Stimulated activated CD8-positive, alpha-beta memory T cell treated with anti-CD3 and anti-CD28 coated beads, Interleukin-12 subunit alpha, Interleukin-12 subunit beta, amount 100 ng/mL, for 24 hours (primary cell): ENCODE measurements around the gene FBRSL1.

Source experiments
- DNase-seq: peaks from one replicate; pipeline ENCODE4 v3.0.0-alpha.2; 2020; ENCODE audit errors: extremely low read depth

Gene FBRSL1

DNA sequence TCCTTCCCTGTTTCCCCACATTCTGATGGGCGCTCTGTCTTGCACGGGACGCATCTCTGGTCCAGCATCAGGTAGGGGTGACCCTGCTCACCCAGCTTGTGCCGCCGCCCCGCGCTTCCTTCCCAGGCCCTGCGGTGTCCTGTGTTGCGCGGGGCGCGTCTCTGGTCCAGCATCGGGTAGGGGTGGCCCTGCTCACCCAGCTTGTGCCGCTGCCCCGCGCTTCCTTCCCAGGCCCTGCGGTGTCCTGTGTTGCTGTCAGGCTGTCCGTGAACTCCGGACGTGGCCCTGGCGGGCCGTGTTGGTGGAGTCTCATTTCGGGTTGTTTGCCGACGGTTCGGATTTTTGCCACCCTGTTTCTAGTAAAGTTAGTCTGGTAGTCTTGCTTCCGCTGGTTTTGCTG lies 6.8 kb downstream of the FBRSL1 start:
- no peak for DNase-seq

DNA sequence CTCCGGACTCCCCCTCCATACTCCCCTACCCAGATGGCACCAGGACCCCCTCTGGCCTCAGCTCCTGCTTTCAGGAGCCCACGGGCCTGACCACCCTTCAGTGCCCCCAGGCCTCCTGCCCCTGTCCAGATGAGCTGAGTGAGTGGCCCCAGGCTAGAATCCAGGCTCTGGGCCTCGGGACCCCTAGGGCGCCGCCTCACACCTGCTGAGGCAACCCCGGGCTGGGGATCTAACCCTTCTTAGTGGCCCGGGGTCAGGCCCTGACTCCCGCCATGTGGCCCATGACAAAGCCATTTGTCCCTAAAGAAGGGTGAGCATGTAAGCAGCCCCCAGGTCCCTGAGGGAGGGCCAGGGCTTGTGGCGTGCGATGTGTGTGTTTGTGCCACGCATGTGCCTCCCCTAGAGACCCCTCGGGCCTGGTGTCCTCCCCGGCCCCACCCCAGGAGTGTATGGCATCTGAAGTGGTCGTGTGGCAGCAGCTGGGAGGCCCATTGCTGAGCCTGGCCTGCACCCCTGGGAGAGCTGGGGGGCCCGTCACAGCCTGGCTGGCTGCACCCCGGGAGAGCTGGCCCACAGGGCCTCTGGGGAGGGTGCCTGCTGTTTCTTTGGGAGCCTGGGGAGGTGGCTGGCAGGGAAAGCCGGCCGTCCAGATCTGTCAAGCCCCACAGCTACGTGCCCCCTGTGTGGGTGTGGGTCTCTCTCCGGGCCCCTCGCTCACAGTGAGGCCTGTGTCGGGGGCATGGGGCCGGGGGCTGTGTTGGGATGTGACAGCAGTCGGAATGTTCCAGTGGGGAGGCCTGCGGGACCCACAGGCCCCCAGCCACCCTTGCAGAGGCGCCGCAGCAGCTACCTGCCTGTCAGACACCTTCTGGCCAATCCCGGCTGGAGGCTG lies 7.8 kb downstream of the FBRSL1 start:
- no peak for DNase-seq

DNA sequence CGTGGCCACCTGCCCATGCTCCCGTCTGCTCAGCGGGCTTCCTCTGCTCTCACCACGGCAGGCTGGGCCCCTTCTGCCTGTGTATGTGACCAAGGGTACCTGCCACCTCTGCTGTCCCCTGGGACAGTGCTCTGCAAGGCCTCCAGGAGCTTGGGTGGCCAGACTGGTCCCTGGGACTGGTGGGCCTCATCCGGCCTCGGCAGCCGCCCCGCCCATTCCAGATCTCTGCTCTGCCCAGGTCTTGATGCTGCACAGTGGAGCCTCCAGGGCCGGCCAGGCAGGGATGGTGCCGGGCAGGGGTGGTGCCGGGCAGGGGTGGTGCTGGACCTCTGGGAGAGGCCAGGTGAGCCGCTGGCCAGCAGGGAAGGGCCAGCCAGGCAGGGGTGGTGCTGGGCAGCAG lies 9.0 kb downstream of the FBRSL1 start:
- no peak for DNase-seq

DNA sequence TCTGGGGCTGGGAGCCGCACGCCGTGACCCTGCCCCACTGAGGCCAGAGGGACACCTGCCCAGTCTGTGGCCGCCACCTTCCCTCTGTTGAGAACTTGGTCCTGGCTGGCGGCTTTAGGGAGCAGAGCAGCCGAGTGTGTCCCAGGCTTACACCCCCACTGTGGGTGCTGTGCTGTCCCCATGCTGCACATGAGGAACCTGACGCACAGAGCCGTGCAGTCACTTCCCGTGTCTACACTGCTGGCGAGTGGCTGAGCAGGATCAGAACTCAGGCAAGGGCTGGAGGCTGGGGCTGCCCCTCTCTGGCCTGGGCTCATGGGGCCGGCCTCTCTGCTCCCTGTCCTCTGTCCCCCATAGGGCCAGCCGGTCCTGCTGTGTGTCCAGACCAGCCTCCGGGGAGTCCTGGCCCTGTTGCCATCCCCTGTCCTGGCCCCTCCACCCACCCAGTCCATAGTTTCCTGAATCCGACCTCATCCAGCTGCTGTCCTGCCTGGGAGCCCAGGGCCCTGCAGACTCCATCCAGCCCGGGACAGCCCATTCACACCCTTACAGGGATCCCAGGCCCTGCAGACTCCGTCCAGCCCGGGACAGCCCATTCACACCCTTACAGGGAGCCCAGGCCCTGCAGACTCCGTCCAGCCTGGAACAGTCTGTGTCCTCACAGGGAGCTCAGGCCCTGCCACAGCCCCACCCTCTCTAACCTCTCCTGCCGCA lies 10.3 kb downstream of the FBRSL1 start:
- no peak for DNase-seq

DNA sequence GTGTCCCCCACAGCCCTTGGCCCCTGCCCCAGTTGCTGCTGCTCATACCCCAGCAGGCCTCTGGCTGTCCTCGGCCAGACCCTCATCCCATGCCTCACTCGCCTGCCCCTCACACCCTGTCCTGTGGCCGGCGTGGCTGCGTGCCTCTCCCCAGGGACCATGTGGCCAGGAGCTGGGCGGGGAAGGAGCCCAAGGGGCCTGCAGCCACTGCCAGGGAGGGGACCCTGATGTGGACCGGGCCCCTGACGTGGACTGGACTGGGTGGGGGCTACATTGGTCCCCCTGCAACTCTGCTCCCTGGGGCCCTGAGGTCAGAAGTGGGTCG lies 10.9 kb downstream of the FBRSL1 start:
- no peak for DNase-seq

DNA sequence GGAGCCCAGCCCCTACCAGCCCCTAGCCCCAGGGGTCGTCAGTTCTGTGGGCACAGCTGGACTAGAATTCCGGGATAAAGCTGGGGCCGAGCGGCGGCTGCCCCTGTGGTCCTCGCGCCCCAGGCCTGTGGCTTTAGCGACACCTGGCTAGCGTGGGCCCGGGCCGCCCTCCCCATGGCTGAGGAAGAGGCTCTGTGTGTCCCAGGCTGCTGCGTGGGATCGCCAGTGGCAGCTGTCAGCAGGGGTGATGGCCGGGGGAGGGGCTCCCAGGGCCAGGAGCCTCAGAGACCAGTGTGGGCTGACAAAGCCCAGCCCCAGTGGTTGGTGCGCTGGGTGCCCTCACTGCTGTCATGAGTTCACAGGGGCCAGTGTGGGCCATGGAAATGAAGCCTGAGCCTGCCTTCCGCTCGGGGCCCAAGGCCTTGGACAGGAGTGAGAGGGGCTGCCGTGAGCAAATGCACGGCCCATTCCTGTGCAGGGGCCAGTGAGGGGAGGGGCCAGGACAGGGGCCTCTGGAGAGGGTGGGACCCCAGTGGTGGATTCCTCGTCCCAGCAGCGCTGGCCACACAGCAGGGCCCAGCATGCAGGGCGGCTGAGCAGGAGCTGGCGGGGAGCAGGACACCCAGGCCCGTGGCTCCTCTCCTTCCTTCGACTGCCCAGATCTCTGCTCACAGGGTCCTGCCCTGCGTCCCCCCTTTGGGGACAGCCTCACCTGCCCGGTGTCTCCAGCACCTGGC lies 11.4 kb downstream of the FBRSL1 start:
- DNase-seq = no peak

DNA sequence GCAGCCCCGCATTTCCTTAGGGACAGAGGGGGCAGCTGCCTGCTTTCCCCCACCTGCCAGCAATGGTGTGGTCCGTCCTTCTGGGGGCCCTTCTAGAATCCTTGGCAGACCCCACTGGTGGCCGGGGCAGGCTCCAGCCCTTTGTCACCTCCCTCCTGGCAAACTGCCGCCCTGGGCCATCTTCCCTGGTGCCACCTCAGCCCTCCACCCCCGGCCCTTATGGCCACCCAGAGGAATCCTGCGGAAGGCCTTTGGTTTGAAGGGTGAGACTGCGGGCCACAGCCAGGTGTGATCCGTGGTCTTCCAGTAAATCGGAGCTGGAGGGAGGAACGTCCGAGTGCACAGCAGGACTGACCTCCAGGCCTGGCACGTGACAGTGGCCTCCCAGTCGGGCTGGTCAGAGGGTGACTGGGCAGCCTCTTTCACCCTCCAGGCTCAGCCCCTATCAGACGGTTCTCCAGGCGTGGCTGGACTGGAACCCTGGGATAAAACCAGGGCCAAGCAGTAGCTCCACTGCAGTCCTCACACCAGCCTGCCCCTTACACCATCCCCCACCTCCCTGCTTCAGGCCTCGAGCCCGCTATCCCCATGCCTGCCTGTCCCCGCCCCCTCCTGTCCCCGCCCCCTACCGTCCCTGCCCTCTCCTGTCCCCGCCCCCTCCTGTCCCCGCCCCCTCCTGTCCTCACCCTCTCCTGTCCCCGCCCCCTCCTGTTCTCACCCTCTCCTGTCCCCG lies 12.4 kb downstream of the FBRSL1 start:
- DNase-seq = no peak

DNA sequence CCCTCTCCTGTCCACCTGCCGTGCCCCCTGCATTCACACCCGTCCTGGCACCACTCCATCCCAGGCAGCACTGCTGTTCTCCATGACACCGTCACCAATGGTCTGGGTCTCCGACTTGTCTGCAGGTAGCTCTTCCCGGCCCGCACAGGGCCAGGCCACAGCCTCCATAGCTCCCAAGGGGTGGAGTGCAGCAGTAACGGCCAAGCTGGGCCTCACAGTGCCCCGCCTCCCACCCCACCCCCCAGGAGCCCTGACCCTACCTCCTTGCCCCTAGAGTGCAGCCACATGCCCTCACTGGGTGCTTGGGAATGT lies 12.9 kb downstream of the FBRSL1 start:
- DNase-seq = no peak

DNA sequence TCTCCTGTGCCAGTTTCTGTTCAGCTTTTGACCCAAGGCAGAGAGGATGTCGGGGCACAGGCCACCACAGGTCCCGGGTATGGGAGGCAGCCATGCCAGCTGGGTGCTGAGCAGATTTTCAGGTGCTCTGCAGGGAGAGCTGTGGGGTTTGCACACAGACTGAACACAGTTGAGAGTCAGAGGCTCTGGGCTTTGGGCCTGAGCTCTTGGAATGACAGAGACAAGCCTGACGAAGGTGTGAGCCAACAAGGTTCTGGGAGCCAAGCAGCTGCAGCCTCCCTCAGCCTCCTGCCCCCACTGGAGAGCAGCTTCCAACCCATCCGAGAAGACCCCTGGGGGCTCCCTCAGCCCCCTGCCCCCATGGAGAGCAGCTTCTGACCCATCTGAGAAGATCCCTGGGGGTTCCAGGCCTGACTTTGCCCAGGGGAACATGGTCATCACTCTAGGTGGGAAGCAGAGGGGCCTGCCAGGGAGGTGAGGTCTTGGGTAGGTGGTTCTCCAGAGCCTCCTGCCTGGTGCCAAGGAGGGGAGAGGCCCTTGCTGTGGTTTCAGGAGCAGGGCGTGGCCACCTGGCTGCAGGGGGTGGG lies 13.8 kb downstream of the FBRSL1 start:
- DNase-seq = no peak

DNA sequence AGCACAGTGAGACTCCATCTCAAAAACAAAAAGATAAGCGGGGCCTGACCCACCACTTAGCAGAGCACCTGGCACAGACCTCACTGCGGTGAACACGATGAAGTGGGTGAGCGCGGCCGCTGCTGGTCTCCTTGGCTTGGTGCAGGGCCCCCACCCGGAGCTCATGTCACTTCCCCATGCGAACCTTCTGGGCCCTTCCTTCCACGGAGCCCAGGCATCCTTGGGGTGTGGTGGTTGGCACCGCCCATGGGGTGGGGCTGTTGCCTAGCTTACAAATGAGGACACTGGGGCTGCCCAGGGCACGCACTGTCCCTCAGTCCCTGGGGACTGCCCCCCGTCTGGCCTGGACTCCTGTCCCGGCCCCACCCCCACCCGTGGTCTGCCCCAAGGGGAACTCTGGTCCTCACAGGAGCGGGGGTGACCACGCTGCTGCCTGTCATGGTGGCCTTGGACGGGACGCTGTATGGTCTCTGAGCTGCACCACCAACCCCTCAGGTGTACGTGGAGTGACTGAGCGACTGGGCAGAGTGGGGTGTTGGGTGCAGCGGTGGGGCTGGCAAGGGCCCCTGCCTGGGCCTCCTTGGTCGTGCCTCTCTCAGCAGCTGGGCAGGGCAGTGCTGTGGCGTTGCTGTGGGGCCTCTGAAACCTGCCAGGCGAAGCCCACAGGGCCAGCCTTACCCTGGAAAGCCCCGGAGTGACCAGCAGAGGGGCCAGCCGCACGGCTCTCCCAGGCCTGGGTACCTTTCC lies 15.3 kb downstream of the FBRSL1 start:
- DNase-seq = no peak

DNA sequence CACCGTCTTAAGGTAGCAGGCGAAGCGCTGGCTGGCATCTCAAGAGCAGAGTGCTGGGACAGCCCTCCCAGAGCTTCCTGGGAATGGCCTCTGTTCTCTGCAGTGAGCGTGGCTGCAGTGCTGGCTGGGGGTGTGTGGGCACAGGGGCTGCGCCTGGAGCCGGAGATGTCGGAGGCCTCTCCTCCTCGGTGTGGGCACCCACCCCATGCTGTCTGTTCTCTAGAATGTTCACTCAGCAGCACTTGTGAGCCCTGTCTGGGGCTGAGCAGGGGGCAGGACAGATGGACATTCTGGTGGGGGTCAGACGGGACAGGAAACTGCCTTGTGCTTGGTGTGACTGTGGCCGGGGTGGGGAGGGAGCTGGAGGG lies 15.9 kb downstream of the FBRSL1 start:
- DNase-seq = no peak

DNA sequence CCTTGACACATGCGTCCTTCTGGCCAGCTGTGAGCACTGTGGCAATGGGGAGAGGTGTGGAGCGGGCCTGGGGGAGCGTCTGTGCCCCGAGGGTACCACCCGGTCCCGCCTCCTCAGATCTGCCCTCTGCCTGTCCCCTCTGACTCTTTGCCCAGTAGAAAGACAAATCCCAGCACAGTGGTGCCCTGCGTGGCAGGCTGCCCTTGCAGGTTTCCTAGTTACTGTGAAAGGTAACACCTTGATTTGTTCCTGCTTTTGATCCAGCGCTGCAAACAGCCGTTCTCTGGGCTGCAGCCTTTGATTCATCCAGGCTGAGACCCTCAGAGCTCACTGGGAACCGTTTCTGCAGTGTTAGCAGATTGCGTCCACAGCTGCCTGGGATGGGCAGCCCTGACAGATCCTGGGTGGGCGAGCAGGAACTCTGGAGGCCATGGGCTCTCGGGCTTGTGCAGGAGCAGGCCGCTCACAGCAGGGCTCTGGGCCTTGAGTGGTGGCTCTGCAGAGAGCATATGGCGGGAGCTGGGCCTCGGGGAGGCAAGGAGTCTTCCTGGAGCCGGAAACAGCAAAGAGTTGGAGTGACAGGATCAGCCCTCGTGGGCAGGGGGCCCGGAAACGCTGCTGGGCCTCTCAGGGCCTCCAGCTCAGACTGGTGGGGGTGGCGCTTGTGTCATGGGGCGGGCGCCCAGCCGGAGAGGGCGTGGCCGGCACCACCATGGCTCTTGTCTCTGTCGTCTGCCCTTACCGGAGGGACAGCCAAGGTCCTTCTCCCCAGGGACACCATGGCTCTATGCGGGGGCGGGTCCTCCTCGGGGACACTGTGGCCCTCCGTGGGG lies 16.6 kb downstream of the FBRSL1 start:
- peak; percentile 31 for DNase-seq

DNA sequence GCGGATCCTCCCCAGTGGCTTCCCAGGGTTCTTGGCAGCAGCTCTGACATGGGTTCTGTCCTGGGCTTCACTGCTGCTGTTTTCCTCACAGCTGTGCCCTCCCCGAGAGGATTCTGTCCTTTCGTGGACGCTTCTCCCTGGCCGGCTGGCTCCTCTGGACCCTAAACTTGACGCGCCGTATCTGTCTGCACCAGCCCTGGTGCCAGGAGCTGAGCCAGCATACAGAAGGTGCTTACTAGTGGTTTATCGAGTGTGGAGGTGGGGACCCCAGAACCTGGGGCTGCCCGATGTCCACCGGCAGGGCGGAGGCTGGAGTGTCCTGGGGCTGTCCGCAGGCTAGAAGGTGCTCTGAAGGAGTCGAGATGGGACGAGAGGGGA lies 17.2 kb downstream of the FBRSL1 start:
- no peak for DNase-seq

DNA sequence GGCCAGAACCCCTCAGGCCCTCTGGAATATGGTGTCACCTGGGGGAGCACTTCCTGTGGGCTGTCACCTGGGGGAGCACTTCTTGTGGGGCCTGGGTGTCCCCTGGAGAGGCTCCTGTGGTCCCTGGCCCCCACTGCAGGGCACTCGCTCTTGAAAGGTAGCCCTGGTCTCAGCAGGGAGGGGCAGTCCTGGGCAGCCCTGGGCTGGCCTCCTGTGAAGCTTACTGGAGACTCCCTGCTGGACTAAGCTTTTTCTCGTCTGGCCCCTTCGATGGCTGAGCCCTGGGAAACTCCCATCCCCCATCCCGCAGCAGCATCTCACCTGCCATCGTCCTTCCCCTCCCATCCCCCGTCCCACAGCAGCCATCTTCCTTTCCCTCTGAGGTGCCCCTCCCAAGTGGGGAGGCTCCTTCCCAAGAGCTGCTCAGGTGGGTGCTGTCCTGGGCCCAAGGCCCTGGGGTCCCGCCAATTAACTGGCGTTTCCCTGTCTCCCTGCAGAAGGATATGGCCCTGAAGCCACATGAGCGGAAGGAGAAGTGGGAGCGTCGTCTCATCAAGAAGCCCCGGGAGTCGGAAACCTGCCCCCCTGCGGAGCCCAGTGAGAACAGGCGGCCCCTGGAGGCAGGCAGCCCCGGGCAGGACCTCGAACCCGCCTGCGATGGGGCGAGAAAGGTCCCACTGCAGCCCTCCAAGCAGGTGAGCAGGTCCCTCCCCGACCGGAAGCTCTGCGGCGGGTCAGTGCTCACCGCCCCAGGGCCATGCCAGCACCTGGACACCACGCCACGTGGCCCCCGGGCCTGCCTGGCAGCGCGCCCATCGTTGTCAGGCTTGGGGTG lies 17.9 kb downstream of the FBRSL1 start:
- no peak for DNase-seq

DNA sequence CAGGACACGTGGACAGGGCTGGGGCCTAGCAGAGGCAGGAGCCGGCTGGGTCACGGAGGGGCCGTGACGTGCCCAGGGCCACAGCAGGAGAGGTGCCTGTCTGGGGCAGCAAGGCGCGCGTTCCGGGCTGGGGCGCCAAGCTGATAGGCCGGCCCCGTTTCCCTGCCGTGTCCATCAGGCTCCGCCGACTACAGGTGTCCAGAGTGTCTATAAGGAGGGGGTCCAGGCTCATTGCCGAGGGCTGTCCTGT lies 18.5 kb downstream of the FBRSL1 start:
- DNase-seq = no peak

DNA sequence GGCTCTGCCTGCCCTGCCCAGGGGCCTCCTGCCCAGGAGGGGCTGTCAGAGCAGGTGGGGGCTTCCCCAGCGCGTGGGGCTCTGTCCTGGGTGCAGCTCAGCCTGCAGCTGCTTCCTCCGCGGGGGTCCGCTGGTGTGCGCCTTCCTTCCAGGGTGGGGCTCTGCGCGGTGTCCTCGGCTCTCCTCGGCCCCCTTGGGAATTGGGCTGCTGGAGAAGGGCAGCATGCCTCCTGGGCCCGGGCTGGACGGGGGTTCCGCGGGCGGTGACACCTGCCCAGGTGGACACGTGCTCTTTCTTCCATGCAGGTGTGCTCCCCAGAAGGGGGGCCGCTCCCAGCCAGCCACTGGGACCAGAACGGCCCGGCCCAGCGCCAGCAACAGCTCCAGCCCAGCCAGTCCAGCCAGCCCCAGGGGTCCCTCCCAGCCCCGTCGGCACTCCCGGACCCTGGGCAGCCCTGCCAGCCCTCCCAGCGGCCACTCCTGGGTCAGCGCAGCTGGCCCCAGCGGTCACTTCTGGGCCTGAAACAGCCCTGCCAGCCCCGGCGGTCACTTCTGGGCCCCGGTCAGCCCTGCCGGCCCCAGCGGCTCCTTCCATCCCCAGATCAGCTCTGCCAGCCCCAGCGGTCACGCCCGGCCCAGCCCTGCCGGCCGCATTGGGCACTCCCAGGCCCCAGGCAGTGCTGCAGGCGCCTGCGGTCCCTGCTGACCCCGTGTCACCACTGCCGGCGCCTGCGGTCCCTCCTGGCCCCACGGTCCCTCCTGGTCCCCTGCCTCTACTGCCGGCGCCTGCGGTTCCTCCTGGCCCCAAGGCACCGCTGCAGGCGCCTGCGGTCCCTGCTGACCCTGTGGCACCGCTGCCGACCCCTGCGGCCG lies 19.1 kb downstream of the FBRSL1 start:
- no peak for DNase-seq

DNA sequence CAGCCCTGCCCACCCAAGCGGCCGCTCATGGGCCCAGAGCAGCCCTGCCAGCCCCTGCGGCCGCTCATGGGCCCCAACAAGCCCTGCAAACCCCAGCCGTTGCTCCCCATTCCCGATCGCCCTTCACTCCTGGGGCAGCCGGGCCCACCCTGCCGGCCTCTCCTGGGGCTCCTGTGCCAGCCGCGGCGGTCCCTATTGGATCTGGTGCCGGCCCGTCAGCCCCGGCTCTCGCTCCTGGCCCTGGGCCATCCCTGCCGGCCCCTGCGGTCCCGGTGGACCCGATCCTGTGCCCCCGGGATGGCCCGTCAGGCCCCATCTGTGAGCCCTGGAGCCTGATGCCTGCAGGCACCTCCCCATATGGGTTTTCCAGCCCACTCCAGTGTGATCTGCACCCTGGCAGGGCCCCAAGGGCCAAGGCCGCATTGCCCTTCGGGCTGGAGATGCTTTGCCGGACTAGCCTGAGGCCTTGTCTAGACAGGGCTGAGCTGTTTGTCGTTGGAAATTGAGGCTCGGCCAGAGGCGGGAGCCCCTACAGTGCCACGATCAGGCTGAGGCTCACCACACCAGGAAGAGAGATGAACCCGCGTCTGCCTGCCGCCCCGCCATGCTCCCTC lies 20.3 kb downstream of the FBRSL1 start:
- no peak for DNase-seq

DNA sequence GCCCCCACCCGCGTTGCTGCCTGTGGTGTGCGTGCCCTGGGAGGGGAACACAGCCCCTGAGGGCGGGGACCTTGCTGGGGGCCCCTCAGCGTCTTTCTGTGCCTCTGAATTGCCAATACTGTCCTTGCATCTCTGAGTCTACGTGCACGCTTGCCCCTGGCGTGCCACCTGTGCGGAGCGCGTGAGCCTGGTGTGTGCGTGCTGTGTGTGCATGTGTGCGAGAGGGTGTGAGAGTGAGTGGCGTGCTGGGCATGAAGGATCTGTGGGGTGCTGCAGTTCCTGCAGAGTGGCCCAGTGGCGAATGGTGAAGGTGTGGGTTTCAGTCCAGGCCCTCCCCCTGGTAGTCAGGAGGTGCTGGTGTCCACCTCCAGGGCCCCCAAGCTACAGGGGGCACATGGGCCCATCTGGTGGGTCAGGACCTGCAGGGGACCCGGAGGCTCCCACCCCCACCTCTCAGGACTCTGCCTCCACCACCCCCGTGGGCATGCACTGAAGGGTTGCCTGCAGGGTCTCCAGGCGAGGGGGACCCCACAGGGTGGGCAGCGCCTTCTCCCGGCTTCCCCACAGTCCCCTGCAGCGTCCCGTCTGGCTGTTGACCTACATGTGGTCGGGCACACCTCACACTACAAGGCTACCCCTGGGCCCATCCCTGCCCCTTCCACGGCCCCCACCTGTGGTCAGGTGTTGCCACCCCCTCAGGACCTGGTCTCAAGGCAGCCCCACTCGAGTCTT lies 21.0 kb downstream of the FBRSL1 start:
- no peak for DNase-seq
